HEK293 (cell line): ENCODE data around the gene CELSR1.

ENCODE experiments used
- CTCF ChIA-PET: fragments of 350-600 bp; formaldehyde crosslinking; extraction: SDS; loops from one replicate; lab custom pipeline; 2021; ENCODE audit warnings: antibody characterized with exemption; lab: Yijun Ruan, JAX
- POLR2A ChIA-PET: fragments of 300-600 bp; formaldehyde crosslinking; extraction: SDS; loops from one replicate; lab custom pipeline; 2020; ENCODE audit warnings: antibody characterized with exemption, inconsistent platforms; lab: Yijun Ruan, JAX
- H3K27ac ChIP-seq: fragments of 200-500 bp; sonication (Bioruptor generic); 2 replicates; pipeline ENCODE4 v1.5.1; 2014; ENCODE audit warnings: low read depth, low read length, control low read depth, inconsistent platforms; ENCODE audit errors: extremely low read depth
- H3K36me3 ChIP-seq, 2 experiments: fragments of 200-500 bp in 1 of 2; sonication (Bioruptor generic) in 1 of 2; 1 replicate in 1 of 2; 2 replicates in 1 of 2; pipeline ENCODE4 v1.5.1; 2014 to 2017; ENCODE audit warnings: inconsistent platforms in 2 of 2, low read length in 2 of 2; ENCODE audit not compliant: control insufficient read depth in 2 of 2, insufficient read depth in 1 of 2
- H3K4me1 ChIP-seq: fragments of 200-500 bp; sonication (Bioruptor generic); 2 replicates; pipeline ENCODE4 v1.5.1; 2014; ENCODE audit warnings: mild to moderate bottlenecking, low read length, inconsistent platforms; ENCODE audit not compliant: control insufficient read depth, insufficient read depth
- H3K4me3 ChIP-seq: 2 replicates; pipeline ENCODE4 v1.5.1; 2011; ENCODE audit warnings: low read depth, mild to moderate bottlenecking, control low read depth, low read length, moderate library complexity
- H3K9me3 ChIP-seq: fragments of 200-500 bp; sonication (Bioruptor generic); 2 replicates; pipeline ENCODE4 v1.5.1; 2014; ENCODE audit warnings: low read depth, low read length, inconsistent platforms; ENCODE audit not compliant: control insufficient read depth, insufficient read depth
- ELK4 ChIP-seq: IDR thresholded peaks from 2 replicates; pipeline ENCODE4 v1.6.1; 2011; ENCODE audit warnings: mild to moderate bottlenecking, low read depth, low read length, borderline replicate concordance
- OVOL3 ChIP-seq: fragments of 450-650 bp; formaldehyde crosslinking; IDR thresholded peaks from 2 replicates; pipeline ENCODE4 v1.5.1; 2016; ENCODE audit warnings: missing biosample characterization, missing genetic modification characterization
- YY1 ChIP-seq: fragments of 450-650 bp; formaldehyde crosslinking; IDR thresholded peaks from 2 replicates; pipeline ENCODE4 v1.5.1; 2018; ENCODE audit warnings: missing biosample characterization, missing genetic modification characterization
- ZBTB8A ChIP-seq: fragments of 450-650 bp; formaldehyde crosslinking; IDR thresholded peaks from 2 replicates; pipeline ENCODE4 v1.5.1; 2016; ENCODE audit warnings: missing biosample characterization, missing genetic modification characterization
- ZNF132 ChIP-seq: fragments of 450-650 bp; formaldehyde crosslinking; IDR thresholded peaks from 2 replicates; pipeline ENCODE4 v1.5.1; 2017; ENCODE audit warnings: missing biosample characterization, missing genetic modification characterization, borderline replicate concordance
- ZNF175 ChIP-seq: fragments of 450-650 bp; formaldehyde crosslinking; IDR thresholded peaks from 2 replicates; pipeline ENCODE4 v1.5.1; 2016; ENCODE audit warnings: missing biosample characterization, missing genetic modification characterization
- ZNF214 ChIP-seq: fragments of 450-650 bp; formaldehyde crosslinking; IDR thresholded peaks from 2 replicates; pipeline ENCODE4 v1.5.1; 2017; ENCODE audit warnings: missing biosample characterization, mild to moderate bottlenecking, missing genetic modification characterization, borderline replicate concordance
- ZNF248 ChIP-seq: fragments of 450-650 bp; formaldehyde crosslinking; IDR thresholded peaks from 2 replicates; pipeline ENCODE4 v1.5.1; 2017; ENCODE audit warnings: missing biosample characterization, missing genetic modification characterization
- ZNF37A ChIP-seq: fragments of 450-650 bp; IDR thresholded peaks from 2 replicates; pipeline ENCODE4 v1.5.1; 2018; ENCODE audit warnings: missing biosample characterization, missing genetic modification characterization
- ZNF404 ChIP-seq: fragments of 450-650 bp; formaldehyde crosslinking; IDR thresholded peaks from 2 replicates; pipeline ENCODE4 v1.5.1; 2017; ENCODE audit warnings: missing biosample characterization, missing genetic modification characterization
- ZNF501 ChIP-seq: fragments of 450-650 bp; formaldehyde crosslinking; IDR thresholded peaks from 2 replicates; pipeline ENCODE4 v1.5.1; 2016; ENCODE audit warnings: missing biosample characterization, missing genetic modification characterization
- ZNF518A ChIP-seq: fragments of 450-650 bp; formaldehyde crosslinking; conservative IDR thresholded peaks from 2 replicates; pipeline ENCODE4 v1.5.1; 2016; ENCODE audit warnings: low read depth, missing biosample characterization, missing genetic modification characterization
- ZNF558 ChIP-seq: fragments of 450-650 bp; formaldehyde crosslinking; IDR thresholded peaks from 2 replicates; pipeline ENCODE4 v1.5.1; 2016; ENCODE audit warnings: missing biosample characterization, missing genetic modification characterization
- ZNF596 ChIP-seq: fragments of 450-650 bp; IDR thresholded peaks from 2 replicates; pipeline ENCODE4 v1.5.0; 2018; ENCODE audit warnings: missing biosample characterization, mild to moderate bottlenecking, missing genetic modification characterization, moderate library complexity
- ZNF623 ChIP-seq: fragments of 450-650 bp; formaldehyde crosslinking; IDR thresholded peaks from 2 replicates; pipeline ENCODE4 v1.5.1; 2016; ENCODE audit warnings: missing biosample characterization, missing genetic modification characterization
- ZNF624 ChIP-seq: fragments of 450-650 bp; formaldehyde crosslinking; IDR thresholded peaks from 2 replicates; pipeline ENCODE4 v1.5.1; 2017; ENCODE audit warnings: missing biosample characterization, missing genetic modification characterization
- ZNF777 ChIP-seq: fragments of 450-650 bp; formaldehyde crosslinking; IDR thresholded peaks from 2 replicates; pipeline ENCODE4 v1.5.1; 2017; ENCODE audit warnings: missing biosample characterization, missing genetic modification characterization, borderline replicate concordance
- TF ChIP-seq, protein P1 (sequence below): fragments of 450-650 bp; formaldehyde crosslinking; IDR thresholded peaks from 2 replicates; pipeline ENCODE4 v1.5.1; 2016; ENCODE audit warnings: missing biosample characterization, missing genetic modification characterization
- TF ChIP-seq, protein P2 (sequence below): fragments of 450-650 bp; formaldehyde crosslinking; IDR thresholded peaks from 2 replicates; pipeline ENCODE4 v1.5.1; 2016; ENCODE audit warnings: missing biosample characterization, missing genetic modification characterization
- TF ChIP-seq, protein P3 (sequence below): fragments of 450-650 bp; formaldehyde crosslinking; IDR thresholded peaks from 2 replicates; pipeline ENCODE4 v1.5.1; 2017; ENCODE audit warnings: missing biosample characterization, missing genetic modification characterization
- TF ChIP-seq, protein P4 (sequence below): fragments of 450-650 bp; IDR thresholded peaks from 2 replicates; pipeline ENCODE4 v1.5.1; 2018; ENCODE audit warnings: missing biosample characterization, mild to moderate bottlenecking, missing genetic modification characterization
- TF ChIP-seq, protein P5 (sequence below): fragments of 450-650 bp; formaldehyde crosslinking; IDR thresholded peaks from 2 replicates; pipeline ENCODE4 v1.5.1; 2017; ENCODE audit warnings: missing biosample characterization, missing genetic modification characterization

Gene CELSR1

GRCh38 chr22:46351131-46351735, 186.2 kb downstream of the CELSR1 start:
- POLR2A ChIA-PET: no interaction called here
- CTCF ChIA-PET: interaction anchor here (1.7 kb wide), 1 partner anchor 192 kb away, joined by 3 read pairs; no protein-coding TSS in a partner anchor

DNA sequence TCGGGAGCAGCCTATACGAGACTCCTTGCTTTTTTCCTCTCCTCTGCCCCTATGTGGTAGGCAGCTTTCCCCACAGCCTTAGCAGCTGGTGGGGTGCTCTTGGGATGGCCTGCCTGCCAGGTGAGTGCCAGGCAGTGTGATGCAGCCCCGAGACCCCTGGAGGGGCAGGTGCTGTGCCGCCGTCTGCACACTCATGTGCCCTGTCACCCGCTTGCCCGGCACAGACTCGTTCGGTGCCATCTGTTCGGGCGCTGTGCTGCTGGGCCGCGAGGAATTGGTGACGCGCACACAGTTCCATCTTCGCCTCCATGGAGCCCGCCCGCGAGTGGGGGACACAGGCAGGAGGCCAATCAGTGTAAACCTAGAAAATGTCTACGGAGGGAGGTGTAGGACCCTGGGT, 186.8 kb downstream of the CELSR1 start:
- H3K36me3 ChIP-seq: peaks cover 38 to 99% of the 10 kb centered on the region in 2 experiments
- CTCF ChIA-PET: interaction anchor here (1.0 to 1.7 kb wide), 2 partner anchors 17 to 193 kb away, joined by 3 read pairs; no protein-coding TSS in a partner anchor
- TF ChIP-seq ELK4 (no peak), ZNF214 (tag by site-specific recombination) (no peak), ZNF518A (tag by site-specific recombination) (no peak), ZNF624 (tag by site-specific recombination) (no peak), ZNF175 (tag by site-specific recombination) (no peak), OVOL3 (tag by site-specific recombination) (no peak)
- TF ChIP-seq, protein P1, sequence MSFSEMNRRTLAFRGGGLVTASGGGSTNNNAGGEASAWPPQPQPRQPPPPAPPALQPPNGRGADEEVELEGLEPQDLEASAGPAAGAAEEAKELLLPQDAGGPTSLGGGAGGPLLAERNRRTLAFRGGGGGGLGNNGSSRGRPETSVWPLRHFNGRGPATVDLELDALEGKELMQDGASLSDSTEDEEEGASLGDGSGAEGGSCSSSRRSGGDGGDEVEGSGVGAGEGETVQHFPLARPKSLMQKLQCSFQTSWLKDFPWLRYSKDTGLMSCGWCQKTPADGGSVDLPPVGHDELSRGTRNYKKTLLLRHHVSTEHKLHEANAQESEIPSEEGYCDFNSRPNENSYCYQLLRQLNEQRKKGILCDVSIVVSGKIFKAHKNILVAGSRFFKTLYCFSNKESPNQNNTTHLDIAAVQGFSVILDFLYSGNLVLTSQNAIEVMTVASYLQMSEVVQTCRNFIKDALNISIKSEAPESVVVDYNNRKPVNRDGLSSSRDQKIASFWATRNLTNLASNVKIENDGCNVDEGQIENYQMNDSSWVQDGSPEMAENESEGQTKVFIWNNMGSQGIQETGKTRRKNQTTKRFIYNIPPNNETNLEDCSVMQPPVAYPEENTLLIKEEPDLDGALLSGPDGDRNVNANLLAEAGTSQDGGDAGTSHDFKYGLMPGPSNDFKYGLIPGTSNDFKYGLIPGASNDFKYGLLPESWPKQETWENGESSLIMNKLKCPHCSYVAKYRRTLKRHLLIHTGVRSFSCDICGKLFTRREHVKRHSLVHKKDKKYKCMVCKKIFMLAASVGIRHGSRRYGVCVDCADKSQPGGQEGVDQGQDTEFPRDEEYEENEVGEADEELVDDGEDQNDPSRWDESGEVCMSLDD (tag by site-specific recombination): no peak

More at GRCh38 chr22:46351131-46351735, 186.2 kb downstream of the CELSR1 start:
- Histone ChIP-seq H3K27ac (no peak overlapping the region), H3K4me3 (no peak overlapping the region), H3K9me3 (no peaks in the 10 kb centered on the region), H3K36me3 (peaks cover 32 to 99% of the 10 kb centered on the region in 2 experiments), H3K4me1 (peaks cover 6% of the 10 kb centered on the region; the same call in 1 of the 2 replicates)
- TF ChIP-seq, protein P2, sequence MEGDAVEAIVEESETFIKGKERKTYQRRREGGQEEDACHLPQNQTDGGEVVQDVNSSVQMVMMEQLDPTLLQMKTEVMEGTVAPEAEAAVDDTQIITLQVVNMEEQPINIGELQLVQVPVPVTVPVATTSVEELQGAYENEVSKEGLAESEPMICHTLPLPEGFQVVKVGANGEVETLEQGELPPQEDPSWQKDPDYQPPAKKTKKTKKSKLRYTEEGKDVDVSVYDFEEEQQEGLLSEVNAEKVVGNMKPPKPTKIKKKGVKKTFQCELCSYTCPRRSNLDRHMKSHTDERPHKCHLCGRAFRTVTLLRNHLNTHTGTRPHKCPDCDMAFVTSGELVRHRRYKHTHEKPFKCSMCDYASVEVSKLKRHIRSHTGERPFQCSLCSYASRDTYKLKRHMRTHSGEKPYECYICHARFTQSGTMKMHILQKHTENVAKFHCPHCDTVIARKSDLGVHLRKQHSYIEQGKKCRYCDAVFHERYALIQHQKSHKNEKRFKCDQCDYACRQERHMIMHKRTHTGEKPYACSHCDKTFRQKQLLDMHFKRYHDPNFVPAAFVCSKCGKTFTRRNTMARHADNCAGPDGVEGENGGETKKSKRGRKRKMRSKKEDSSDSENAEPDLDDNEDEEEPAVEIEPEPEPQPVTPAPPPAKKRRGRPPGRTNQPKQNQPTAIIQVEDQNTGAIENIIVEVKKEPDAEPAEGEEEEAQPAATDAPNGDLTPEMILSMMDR (tag by site-specific recombination): no peak
- no peak for TF ChIP-seq YY1 (tag by site-specific recombination)
- no peak for TF ChIP-seq ZNF777 (tag by site-specific recombination)
- TF ChIP-seq ZNF501 (tag by site-specific recombination): no peak
- TF ChIP-seq, protein P3, sequence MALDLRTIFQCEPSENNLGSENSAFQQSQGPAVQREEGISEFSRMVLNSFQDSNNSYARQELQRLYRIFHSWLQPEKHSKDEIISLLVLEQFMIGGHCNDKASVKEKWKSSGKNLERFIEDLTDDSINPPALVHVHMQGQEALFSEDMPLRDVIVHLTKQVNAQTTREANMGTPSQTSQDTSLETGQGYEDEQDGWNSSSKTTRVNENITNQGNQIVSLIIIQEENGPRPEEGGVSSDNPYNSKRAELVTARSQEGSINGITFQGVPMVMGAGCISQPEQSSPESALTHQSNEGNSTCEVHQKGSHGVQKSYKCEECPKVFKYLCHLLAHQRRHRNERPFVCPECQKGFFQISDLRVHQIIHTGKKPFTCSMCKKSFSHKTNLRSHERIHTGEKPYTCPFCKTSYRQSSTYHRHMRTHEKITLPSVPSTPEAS (tag by site-specific recombination): no peak
- TF ChIP-seq ZNF404: no peak
- TF ChIP-seq ZNF558 (tag by site-specific recombination): no peak
- no peak for TF ChIP-seq ZNF132
- TF ChIP-seq ZNF248: no peak
- TF ChIP-seq ZNF596 (tag by site-specific recombination): no peak
- TF ChIP-seq, protein P4, sequence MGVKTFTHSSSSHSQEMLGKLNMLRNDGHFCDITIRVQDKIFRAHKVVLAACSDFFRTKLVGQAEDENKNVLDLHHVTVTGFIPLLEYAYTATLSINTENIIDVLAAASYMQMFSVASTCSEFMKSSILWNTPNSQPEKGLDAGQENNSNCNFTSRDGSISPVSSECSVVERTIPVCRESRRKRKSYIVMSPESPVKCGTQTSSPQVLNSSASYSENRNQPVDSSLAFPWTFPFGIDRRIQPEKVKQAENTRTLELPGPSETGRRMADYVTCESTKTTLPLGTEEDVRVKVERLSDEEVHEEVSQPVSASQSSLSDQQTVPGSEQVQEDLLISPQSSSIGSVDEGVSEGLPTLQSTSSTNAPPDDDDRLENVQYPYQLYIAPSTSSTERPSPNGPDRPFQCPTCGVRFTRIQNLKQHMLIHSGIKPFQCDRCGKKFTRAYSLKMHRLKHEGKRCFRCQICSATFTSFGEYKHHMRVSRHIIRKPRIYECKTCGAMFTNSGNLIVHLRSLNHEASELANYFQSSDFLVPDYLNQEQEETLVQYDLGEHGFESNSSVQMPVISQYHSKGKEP: no peak
- no peak for TF ChIP-seq ZNF623 (tag by site-specific recombination)
- TF ChIP-seq ZNF37A (tag by site-specific recombination): no peak
- no peak for TF ChIP-seq ZBTB8A (tag by site-specific recombination)
- TF ChIP-seq, protein P5, sequence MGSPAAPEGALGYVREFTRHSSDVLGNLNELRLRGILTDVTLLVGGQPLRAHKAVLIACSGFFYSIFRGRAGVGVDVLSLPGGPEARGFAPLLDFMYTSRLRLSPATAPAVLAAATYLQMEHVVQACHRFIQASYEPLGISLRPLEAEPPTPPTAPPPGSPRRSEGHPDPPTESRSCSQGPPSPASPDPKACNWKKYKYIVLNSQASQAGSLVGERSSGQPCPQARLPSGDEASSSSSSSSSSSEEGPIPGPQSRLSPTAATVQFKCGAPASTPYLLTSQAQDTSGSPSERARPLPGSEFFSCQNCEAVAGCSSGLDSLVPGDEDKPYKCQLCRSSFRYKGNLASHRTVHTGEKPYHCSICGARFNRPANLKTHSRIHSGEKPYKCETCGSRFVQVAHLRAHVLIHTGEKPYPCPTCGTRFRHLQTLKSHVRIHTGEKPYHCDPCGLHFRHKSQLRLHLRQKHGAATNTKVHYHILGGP (tag by site-specific recombination): no peak

More for the DNA sequence above, 186.8 kb downstream of the CELSR1 start:
- Histone ChIP-seq H3K27ac (no peak overlapping the region), H3K4me3 (no peak overlapping the region), H3K4me1 (peaks cover 6% of the 10 kb centered on the region; the same call in 1 of the 2 replicates), H3K9me3 (no peaks in the 10 kb centered on the region)
- POLR2A ChIA-PET: no interaction called here
